ENCODE measurements around the gene ACAT1.
"Not testable (repeated sequence)": the region's sequence is repeated elsewhere in the genome, so short reads cannot be mapped to it uniquely, and the experiment has no call there.

ACAT1 gene

GRCh38 chr11:108121274-108122155, at the start of gene ACAT1:
ACAT1 (plus strand) TSS chr11:108121567; CDS start chr11:108121607, 40 bp downstream.
- peak; percentile 89 for DNase-seq

DNA sequence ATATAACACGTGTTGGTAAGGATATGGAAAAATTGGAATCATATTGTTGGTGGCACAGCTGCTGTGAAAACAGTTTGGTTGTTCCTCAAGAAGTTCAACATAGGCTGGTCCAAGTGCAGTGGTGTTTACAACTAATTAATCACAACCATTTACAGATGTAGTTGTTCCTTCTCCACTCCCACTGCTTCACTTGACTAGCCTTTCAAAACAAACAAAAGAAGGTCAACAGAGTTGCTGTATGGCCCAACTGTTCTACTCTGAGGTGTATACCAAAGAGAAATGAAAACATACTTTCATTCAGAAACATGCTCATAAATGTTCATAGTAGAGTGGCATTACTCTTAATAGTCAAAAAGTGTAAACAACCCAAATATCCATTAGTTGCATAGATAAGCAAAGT, 36.6 kb upstream of the ACAT1 start:
- no peak for DNase-seq

DNA sequence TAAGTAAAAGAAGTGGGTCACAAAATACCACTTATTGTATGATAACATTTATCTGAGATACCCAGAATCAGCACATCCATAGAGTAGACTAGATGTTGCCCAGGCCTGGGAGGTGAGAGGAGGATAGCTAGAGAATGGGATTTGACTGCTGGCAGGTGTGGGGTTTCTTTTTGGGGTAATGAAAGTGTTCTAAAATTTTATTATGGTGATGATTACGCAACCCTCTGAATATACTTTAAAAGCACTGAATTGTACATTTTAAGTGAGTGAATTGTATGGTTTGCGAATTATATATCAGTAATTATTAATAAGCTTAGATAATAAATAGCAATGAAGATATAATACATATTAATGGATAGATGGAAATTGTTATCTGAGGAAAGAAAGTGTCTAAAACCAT, 35.7 kb upstream of the ACAT1 start:
- no peak for DNase-seq

DNA sequence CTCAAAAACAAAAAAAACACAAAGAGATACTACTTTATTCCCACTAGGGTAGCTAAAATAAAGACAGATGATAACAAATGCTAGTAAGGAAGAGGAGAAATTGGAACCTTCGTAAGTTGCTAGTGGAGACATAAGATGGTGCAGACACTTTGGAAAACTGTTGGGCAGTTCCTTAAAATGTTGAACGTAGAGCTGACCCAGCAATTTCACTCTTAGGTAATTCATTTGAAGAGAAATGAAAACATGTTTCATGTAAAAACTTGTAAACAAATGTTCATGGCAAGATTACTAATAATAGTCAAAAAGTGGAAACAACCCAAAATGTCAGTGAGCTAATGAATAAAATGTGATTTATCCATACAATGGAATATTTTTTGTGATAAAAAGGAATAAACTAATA, 29.2 kb upstream of the ACAT1 start:
- DNase-seq: no peak

DNA sequence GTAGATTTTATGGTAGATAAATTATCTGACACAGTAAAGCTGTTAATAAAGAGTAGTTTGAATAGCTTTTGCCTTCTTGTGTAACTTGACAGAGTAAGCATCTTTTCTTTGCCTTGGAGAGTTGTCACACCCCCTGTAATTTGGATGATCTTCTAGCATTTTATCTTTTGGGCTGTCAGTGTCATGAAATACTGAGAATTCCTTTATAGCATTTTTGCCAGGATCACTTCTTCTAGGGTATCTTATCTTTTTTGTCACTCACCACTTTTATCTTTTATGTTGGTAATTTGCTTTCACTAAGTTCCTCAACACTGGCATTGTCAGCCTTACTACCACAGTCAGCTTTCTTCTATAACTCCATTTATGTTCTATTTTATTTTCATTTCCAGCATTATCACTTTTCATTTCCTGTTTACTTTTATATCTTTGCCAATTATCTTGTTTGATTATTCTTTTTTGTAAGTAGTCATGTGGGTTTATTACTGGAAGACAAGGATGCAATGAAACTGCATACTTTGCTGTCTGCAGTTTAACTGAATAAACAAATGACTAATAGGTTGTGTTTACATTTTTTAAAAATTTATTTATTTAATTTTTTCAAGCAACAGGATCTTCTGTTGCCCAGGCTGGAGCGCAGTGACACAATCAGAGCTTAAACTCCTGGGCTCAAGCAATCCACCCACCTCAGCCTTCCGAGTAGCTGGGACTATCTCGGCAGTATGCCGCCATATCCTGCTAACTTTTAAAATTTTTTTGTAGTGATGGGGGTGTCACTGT, 28.1 kb upstream of the ACAT1 start:
- DNase-seq: no peak

DNA sequence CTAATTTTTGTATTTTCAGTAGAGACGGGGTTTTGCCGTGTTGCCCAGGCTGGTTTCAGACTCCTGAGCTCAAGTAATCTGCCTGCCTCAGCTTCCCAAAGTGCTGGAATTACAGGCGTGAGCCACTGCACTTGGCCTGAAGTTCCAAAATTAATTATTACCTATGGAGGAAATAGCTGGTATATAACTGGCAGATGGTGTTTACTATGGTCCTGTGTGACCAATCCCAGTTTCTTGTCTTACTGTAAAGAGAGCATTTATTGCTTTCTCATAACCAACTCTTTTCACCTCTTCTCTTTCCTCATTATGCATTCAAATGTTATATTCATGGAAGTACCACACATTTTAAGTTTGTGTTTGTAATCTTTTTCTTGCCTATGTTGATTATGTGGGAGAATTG, 24.2 kb upstream of the ACAT1 start:
- DNase-seq: no peak

- no peak for DNase-seq
These were observed 20.1 kb upstream of the ACAT1 start for GRCh38 chr11:108101090-108101775.

DNA sequence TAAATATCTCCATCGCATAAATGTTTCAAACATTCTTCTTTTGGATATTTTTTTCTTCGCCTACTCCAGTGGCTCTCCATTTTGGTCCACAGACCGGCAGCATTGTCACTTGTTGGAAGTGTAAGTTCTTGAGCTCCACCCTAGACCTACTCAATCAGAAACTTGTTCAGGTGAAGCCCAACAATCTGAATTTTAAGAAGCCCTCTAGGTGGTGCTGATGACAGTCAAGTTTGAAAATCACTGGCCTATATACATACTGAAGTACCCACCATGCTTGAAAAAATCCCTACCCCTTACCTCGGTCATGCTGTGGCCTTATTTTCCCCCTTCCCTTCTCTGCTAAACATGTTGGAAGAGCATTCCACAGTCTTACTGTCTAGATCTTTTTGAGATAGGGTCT, 10.2 kb upstream of the ACAT1 start:
- DNase-seq: no peak

- DNase-seq: no peak
These were observed 9.3 kb upstream of the ACAT1 start for GRCh38 chr11:108112057-108112456.

GRCh38 chr11:108115500-108116140, 5.7 kb upstream of the ACAT1 start:
- DNase-seq: peak; percentile 86

GRCh38 chr11:108117746-108118371, 3.5 kb upstream of the ACAT1 start:
- no peak for DNase-seq

GRCh38 chr11:108120936-108121273, 462 bp upstream of the ACAT1 start:
- not testable (repeated sequence) for DNase-seq

GRCh38 chr11:108122166-108122628, 830 bp downstream of the ACAT1 start:
- no peak for DNase-seq

DNA sequence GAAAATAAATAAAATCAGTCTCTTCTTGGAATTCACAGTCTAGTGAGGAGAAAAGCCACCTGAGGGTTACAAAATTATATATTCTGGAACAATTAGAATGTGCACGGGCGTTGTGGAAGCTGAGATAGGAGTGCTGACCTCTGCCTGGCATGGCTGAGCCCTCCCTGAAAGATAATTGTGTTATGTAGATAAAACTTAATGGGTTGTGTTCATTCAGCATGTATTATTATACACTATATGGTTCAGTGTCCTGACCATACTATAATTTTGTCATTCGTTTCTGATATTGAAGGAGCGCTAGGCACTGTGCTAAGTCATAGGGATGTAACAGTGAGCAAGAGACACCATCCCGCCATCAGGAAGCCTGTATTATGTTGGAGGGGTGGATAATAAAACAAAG, 3.7 kb downstream of the ACAT1 start:
- DNase-seq: no peak

DNA sequence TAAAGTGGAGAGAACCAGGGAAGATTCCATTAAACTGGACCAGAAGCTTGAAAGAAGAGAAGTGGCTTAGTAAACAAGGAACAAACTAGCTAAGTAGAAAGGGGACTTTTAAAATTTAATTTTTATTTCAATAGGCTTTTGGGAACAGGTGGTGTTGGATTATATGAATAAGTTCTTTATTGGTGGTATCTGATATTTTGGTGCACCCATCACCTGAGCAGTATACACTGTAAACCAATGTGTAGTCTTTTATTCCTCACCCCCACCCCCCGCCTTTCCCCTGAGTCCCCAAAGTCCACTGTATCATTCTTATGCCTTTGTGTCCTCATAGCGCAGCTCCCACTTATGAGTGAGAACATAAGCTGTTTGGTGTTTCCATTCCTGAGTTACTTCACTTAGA, 7.4 kb downstream of the ACAT1 start:
- no peak for DNase-seq

GRCh38 chr11:108131993-108132392, 10.6 kb downstream of the ACAT1 start:
- DNase-seq: no peak

GRCh38 chr11:108132993-108133538, 11.7 kb downstream of the ACAT1 start:
- not testable (repeated sequence) for DNase-seq

- no peak for DNase-seq
These were observed 14.6 kb downstream of the ACAT1 start for GRCh38 chr11:108135845-108136544.

DNA sequence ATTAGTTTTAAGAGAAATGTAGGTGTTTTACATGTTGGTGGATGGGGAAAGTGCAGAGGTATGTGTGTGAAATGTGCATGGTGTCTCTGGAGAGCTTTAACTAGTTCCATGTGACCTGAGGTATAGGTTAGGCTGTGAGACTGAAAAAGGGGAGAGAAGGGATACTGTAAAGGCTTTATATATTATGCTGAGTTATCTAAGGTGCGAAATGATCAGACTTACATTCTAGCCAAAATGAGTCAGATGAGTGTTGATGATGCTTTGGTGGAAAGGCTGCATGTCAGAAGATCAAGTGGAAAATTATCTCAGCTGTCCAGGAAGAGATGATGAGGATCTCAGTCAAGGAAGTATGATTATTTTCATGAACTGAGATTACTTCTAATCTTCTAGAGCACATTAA, 15.8 kb downstream of the ACAT1 start:
- DNase-seq: no peak

- no peak for DNase-seq
These were observed 20.9 kb downstream of the ACAT1 start for GRCh38 chr11:108142304-108142703.

- DNase-seq: no peak
These were observed 23.2 kb downstream of the ACAT1 start for GRCh38 chr11:108144615-108145014.

DNA sequence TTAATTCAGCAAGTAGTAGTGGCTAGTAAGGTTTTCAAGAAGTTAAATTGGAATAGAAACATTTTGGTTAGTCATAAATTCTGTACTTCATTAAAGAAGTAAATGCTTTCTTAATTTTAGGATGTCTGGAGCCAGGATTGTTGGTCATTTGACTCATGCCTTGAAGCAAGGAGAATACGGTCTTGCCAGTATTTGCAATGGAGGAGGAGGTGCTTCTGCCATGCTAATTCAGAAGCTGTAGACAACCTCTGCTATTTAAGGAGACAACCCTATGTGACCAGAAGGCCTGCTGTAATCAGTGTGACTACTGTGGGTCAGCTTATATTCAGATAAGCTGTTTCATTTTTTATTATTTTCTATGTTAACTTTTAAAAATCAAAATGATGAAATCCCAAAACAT, 25.8 kb downstream of the ACAT1 start:
- no peak for DNase-seq

All from NCI-H2107 (cell line).